ENCODE data around the gene ERFE. TPM values are rescaled to one million over a fixed set of nuclear protein-coding genes. Genes with fewer than 3 reads are reported as not detected.

ERFE gene
- total RNA-seq, 4 donors from 2014 or later: 0.40 to 0.57 (median 0.53) TPM; not detected in 1

DNA sequence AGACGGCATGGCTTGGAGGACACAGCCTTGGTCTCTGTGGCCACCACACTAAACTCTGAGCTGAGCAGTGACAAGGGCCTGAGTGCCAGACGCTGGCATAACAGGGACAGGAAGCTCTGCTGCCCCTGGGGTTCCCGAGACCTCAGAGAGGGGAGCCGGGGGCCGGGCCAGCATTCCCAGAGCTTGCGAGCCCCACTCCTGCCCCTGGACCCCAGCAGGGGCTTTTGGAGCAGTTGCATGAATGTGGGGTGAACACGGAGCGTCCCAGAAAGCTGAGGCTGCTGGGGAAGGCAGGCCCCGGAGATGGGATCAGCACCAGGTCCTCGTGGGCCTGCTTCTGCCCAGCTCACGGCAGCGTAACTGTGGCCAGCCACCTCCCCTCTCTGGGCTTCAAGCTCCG, 7.6 kb upstream of the ERFE start:
- Histone ChIP-seq H3K9me3 (no peaks in the 10 kb centered on the region), H3K36me3 (no peaks in the 10 kb centered on the region), H3K27ac (no peak overlapping the region), H3K4me3 (no peak overlapping the region), H3K27me3 (no peaks in the 10 kb centered on the region), H3K4me1 (no peaks in the 10 kb centered on the region)
- TF ChIP-seq, protein P1, sequence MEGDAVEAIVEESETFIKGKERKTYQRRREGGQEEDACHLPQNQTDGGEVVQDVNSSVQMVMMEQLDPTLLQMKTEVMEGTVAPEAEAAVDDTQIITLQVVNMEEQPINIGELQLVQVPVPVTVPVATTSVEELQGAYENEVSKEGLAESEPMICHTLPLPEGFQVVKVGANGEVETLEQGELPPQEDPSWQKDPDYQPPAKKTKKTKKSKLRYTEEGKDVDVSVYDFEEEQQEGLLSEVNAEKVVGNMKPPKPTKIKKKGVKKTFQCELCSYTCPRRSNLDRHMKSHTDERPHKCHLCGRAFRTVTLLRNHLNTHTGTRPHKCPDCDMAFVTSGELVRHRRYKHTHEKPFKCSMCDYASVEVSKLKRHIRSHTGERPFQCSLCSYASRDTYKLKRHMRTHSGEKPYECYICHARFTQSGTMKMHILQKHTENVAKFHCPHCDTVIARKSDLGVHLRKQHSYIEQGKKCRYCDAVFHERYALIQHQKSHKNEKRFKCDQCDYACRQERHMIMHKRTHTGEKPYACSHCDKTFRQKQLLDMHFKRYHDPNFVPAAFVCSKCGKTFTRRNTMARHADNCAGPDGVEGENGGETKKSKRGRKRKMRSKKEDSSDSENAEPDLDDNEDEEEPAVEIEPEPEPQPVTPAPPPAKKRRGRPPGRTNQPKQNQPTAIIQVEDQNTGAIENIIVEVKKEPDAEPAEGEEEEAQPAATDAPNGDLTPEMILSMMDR (IDR thresholded peaks at IDR 0.05): no peak
- TF ChIP-seq POLR2A (IDR thresholded peaks at IDR 0.05): no peak
- no peak for DNase-seq

DNA sequence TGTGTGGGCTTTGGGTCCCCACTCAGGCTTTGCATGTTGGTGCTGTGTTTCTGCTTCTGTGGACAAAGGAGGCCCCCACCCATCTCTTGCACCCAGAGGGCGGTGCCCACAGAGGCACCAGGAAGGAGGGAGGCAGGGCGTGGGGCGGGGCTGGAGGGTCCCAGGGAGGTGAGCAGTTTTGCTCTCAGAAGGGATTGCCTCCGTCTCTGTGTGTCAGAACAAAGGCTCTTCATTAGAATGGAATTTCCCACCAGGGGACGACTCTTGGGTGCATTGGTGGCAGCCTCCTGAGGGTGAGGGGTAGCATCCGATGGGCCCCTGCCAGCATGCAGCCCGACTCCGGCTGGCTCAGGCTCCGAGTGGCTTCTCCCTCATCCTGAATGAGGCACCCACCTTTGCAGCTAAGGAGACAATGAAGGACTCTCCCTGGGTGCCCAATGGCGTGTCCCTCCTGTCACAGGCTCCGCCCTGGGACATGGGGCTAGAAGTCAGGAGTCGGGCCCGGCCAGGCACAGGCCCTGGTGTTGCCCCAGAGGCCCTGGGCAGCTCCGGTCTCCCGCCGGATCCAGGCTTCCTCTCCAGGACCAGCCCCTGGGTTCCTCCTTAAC, 7.0 kb upstream of the ERFE start:
- no peak for TF ChIP-seq POLR2A (IDR thresholded peaks at IDR 0.05)
- TF ChIP-seq, protein P1 (IDR thresholded peaks at IDR 0.05): no peak
- peak overlapping the region in 1 of 4 donors; percentile 22 for H3K27ac ChIP-seq
- DNase-seq: no peak
- H3K27me3 ChIP-seq: no peaks in the 10 kb centered on the region
- no peaks in the 10 kb centered on the region for H3K4me1 ChIP-seq
- H3K4me3 ChIP-seq: no peak overlapping the region
- no peaks in the 10 kb centered on the region for H3K36me3 ChIP-seq
- no peaks in the 10 kb centered on the region for H3K9me3 ChIP-seq

DNA sequence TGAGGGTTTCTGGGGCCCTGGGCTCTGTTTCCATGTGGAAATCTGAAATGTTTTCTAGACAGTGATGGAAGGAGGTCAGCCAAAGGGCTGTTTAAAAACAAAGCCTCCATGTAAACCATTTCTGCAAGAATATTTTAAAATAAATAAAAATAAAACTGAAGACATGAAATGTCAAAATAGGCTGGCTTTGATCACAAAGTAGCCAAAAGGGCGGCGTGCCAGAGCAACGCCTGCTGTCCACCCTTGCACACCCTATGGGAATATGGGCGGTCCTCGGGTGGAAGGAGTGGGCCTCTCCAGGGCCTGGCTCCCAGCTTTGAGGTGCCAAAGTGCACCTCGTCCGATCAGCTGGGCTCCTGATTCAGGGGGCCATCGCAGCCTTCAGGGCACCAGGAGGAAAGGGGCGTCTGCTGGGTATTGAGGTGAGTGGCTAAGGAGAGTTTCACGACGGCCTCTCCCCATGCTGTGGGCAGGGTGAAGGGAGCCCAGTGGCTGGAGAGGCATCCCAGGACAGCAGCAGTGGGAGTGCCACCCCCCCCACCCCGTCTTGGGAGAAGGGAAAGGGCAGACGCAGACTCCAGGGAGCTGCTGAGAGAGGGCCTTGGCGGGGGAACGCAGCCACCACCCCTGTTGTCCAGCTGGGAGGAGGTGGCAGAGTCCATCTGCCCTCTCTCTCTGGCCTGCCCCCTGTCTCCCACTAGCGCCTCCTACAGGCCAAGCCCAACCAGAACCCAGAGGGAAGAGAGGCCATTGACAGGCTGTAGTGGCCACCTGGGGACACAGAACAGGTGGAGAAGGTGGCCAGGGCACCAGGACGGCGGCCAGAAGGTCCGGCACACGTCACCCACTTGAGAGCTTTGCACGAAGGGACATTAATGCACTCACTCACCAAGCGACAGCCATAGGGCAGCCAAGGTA, 5.7 kb upstream of the ERFE start:
- no peak for DNase-seq
- H3K9me3 ChIP-seq: no peaks in the 10 kb centered on the region
- TF ChIP-seq, protein P1 (IDR thresholded peaks at IDR 0.05): no peak
- no peak for TF ChIP-seq POLR2A (IDR thresholded peaks at IDR 0.05)
- H3K4me1 ChIP-seq: no peaks in the 10 kb centered on the region
- no peaks in the 10 kb centered on the region for H3K36me3 ChIP-seq
- H3K27ac ChIP-seq: peak overlapping the region in 1 of 4 donors; percentile 22
- H3K27me3 ChIP-seq: peaks cover 0 to under 1% of the 10 kb centered on the region in 2 donors
- H3K4me3 ChIP-seq: no peak overlapping the region

DNA sequence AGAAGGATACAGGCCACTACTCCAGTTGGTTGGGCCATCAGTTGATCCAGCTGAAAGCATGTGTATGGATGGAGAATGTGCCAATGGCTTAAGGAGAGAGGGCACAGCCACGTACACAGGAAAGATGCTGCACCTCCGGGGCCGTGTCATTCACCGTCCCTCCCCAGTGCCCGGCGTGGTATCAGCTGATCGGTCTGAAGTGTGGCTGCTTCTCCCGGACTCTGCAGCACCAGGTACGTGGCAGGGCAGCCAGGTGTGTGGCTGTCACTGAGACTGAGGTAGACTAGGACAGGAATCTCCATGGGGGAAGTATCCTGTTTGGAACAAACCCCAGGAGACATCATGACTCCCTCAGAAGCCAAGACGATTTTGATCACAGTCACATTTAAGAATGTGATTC, 4.2 kb upstream of the ERFE start:
- Histone ChIP-seq H3K36me3 (no peaks in the 10 kb centered on the region), H3K9me3 (no peaks in the 10 kb centered on the region), H3K4me3 (no peak overlapping the region), H3K27me3 (peaks cover 0 to 7% of the 10 kb centered on the region in 2 donors), H3K4me1 (peaks cover 0 to 10% (median 4%) of the 10 kb centered on the region in 4 donors), H3K27ac (peak overlapping the region in 1 of 4 donors; percentile 62)
- TF ChIP-seq POLR2A (IDR thresholded peaks at IDR 0.05): no peak
- TF ChIP-seq, protein P1 (IDR thresholded peaks at IDR 0.05): no peak
- DNase-seq: no peak

DNA sequence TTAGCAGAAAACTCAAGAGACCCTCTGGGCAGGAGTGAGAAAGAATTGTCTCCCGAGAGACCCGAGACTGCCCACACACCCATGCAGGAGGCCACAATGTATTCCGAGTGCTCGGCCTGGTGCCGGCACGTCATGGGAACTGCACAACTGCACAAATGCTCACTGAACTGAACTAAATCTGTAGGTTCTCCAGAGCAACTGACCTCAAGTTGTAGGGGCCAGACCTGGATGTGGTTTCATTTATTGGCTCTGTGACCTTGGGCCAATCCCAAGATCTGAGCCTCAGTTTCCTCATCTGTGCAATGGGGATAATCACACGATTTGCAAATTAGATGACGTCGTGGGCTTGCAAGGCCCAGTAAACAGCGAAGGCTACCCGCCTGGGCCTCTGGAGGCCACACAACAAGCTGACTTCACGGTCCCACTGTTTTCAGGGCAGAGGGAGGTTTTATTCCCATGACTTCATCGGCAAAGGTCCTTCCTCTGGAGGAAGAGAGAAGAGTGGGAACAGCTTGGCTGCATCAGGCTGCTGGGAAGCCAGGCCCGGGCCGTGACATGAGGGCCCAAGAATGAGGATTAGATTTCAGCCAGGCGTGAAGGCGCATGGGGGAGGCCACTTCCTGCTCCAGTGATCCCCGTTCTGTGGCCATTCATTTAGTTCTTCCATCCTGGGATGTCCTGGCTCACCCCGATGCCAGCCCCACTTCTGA, 3.6 kb upstream of the ERFE start:
- no peak for DNase-seq

More for the DNA sequence above, 3.6 kb upstream of the ERFE start:
- Histone ChIP-seq H3K36me3 (no peaks in the 10 kb centered on the region), H3K27me3 (peaks cover 0 to 7% of the 10 kb centered on the region in 2 donors), H3K27ac (peak overlapping the region in 2 of 4 donors; percentile 25 to 62), H3K4me3 (no peak overlapping the region), H3K4me1 (peaks cover 0 to 17% (median 7%) of the 10 kb centered on the region in 4 donors), H3K9me3 (no peaks in the 10 kb centered on the region)
- TF ChIP-seq, protein P1 (IDR thresholded peaks at IDR 0.05): no peak
